Prostate gland (tissue), 2 donors: ENCODE data around the gene FIBCD1.

Experiments used
- POLR2A ChIP-seq: fragments of 450-650 bp; IDR thresholded peaks from one replicate; pipeline ENCODE4 v1.6.1; 2016; ENCODE audit warnings: antibody characterized with exemption, mild to moderate bottlenecking
- TF ChIP-seq, protein P1 (sequence below), 4 experiments: fragments of 200-600 bp in 2 of 4; fragments of 450-650 bp in 2 of 4; sonication (generic) in 2 of 4; IDR thresholded peaks; 1 replicate in 3 of 4; 2 replicates in 1 of 4; pipeline ENCODE4 v1.5.1; 2016 to 2019; ENCODE audit warnings: antibody characterized with exemption in 4 of 4, mild to moderate bottlenecking in 2 of 4, moderate library complexity in 2 of 4

DNA sequence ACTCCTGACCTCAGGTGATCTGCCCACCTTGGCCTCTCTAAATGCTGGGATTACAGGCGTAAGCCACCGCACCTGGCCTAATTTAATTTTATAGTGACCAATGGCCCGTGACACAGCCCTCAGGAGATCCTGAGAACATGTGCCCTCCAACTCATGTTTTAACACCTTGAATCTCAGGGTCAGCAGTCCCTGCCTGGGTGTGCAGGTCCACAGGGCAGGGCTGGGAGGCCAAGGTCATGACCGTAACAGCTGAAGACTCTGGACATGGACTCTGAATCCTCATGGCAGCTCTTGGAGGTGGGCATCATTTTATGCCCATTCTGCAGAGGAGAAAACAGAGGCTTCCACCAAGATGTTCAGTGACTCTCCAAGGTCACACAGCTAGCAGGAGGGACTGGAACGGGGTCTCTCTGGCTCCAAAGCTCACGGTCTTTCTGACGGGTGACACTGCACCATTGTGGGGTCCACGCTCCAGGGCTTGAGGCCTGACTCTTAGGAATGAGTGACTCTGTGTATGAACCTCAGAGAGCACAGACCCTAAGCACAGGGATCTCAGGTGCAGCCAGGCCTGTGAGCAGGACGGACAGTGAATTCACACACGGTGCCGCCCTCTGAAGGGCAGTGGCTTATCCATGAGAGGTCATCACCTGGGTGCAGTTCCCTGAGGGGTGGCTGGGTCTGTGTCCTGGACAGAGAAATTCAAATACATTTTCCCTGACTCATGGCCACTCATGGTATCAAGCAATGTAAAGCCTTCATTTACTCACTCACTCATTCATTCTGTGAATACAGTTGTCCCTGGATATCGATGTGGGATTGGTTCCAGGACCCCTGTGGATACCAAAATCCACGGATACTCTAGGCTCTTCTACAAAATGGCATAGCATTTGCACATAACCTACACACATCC is 37.1 kb upstream of the FIBCD1 start:
- TF ChIP-seq POLR2A: no peak
- TF ChIP-seq, protein P1, sequence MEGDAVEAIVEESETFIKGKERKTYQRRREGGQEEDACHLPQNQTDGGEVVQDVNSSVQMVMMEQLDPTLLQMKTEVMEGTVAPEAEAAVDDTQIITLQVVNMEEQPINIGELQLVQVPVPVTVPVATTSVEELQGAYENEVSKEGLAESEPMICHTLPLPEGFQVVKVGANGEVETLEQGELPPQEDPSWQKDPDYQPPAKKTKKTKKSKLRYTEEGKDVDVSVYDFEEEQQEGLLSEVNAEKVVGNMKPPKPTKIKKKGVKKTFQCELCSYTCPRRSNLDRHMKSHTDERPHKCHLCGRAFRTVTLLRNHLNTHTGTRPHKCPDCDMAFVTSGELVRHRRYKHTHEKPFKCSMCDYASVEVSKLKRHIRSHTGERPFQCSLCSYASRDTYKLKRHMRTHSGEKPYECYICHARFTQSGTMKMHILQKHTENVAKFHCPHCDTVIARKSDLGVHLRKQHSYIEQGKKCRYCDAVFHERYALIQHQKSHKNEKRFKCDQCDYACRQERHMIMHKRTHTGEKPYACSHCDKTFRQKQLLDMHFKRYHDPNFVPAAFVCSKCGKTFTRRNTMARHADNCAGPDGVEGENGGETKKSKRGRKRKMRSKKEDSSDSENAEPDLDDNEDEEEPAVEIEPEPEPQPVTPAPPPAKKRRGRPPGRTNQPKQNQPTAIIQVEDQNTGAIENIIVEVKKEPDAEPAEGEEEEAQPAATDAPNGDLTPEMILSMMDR (IDR thresholded peaks at IDR 0.05): no peak
